Renal pelvis (tissue), 4 donors: Measurements from ENCODE around the gene METTL26. TPM values are rescaled to one million over a fixed set of nuclear protein-coding genes. Genes with fewer than 3 reads are reported as not detected.

Experiments
- DNase-seq: peaks from one replicate; pipeline ENCODE4 v3.0.0-alpha.2; 2013
- polyA plus RNA-seq, 3 donors: library from polyadenylated mRNA; unstranded; fragments of 120-200 nt; gene quantifications; one replicate each; pipeline ENCODE4 v1.2.1, GENCODE V29; 2013; ENCODE audit not compliant: insufficient read length in 3 of 3

The METTL26 gene
- polyA plus RNA-seq, 3 donors: 51.4 to 71.5 (median 67.8) TPM

GRCh38 chr16:645852-646678, 10.0 kb upstream of the METTL26 start:
- DNase-seq: no peak

- DNase-seq: no peak
Observed at GRCh38 chr16:644556-644955, 8.5 kb upstream of the METTL26 start.

DNA sequence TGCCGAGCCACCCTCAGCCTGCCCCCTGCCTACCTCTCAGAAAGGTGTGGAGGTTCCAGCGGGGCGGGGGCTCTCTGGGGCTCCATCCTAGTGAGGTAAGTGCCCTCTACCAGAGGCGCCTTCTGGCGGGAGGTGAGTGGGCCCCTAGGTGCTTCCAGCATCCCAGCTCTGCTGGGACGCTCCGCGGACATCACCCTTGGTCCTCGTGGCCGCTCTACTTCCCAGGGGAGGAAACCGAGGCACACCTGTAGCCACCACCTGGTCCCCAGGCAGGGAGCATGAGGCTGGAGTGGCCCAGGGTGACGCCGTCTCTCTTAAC, 6.9 kb upstream of the METTL26 start:
- DNase-seq: no peak

DNA sequence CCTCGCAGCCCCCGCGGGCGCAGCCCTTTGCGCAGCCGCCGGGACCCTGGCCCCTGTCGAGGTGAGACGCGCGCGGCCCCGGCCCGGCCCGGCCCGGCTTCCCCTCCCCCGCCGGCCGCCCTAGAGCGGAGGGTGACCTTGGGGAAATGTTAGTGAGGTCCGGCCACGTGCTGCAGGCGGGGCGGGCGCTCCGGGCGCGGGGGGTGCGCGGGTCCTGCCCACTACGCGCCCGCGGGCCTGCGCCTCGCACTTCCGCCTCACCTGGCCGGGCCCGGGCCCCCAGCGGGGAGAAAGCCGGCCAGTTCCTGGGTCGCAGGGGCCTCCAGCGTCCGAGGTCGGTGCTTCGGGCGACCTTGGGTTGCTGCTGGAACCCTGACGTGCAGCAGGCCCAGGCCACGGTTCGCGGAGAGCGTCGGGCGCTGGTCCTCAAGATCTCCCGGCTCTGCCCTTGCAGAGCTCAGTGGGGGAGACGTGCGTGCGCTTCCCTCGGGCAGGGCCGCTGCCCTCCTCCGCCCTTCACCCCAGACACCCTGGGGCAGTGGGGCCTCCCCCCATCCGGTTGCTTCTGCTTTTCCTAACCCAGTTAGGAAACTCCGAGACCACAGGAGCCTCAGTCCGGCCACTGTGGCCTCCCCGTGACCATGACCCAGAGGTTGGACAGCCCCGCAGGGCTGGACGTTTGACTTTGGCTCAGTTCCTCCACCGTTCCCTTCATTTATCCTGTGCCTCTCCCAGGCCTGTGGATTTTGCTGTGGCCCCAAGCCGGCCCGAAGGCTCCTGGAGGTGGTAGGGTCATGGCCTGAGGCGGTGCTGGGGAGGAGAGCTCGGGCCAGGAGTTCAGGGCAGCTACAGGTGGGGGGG, 6.3 kb upstream of the METTL26 start:
- DNase-seq: no peak

- DNase-seq: no peak
Observed at GRCh38 chr16:641326-642188, 5.5 kb upstream of the METTL26 start, which contains the start of gene MCRIP2. TSS of gene MCRIP2 (plus strand) at chr16:641828. CDS start at chr16:641992, 164 bp downstream.

- DNase-seq: no peak
Observed at GRCh38 chr16:640614-641013, 4.5 kb upstream of the METTL26 start.

- no peak for DNase-seq
Observed at GRCh38 chr16:638836-639235, 2.7 kb upstream of the METTL26 start.

- no peak for DNase-seq
Observed at GRCh38 chr16:638034-638543, 2.0 kb upstream of the METTL26 start.

DNA sequence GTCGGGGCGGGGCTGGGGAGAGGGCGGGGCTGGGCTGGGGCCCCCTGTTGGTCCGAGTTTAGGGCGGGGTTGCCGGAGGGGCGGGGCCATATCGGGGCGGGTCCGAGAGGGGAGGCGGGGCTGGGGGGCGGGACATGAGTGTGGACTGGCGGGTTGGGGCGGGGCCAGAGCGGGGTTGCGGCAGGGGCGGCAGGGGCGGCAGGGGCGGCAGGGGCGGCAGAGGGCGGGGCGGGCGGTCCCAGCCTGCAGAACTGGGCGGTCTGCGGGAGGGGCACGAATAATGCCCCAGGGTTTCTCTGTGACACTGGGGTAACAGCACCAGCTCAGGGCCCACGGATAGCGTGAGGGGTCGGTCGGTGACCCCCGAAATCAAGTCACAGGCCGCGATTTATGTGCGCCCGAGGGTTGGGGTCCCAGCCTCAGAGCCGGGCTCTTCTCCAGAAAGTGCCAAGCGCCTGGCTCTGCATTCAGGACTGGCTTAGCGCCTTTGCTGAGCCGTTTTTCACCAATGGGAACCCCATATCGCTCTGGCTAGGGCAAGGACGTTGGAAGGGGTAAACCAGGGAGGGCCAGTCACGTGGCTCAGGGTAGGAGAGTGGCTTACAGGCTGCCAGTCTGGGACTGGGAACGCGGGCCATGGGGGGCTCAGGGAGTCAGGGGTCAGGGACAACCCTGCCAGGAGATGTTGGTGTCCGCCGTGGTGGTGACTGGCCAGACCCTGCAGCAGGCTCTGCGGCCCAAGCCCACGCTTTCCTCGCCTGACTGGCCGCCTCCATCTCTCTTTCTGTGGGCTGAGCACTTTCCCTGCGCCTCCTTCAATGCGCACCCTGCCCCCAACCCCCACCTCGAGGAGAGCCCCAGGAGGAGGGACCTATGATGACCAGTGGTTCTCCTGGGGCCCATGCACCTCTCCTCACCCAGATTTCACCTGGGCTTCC, 1.2 kb upstream of the METTL26 start:
- no peak for DNase-seq

DNA sequence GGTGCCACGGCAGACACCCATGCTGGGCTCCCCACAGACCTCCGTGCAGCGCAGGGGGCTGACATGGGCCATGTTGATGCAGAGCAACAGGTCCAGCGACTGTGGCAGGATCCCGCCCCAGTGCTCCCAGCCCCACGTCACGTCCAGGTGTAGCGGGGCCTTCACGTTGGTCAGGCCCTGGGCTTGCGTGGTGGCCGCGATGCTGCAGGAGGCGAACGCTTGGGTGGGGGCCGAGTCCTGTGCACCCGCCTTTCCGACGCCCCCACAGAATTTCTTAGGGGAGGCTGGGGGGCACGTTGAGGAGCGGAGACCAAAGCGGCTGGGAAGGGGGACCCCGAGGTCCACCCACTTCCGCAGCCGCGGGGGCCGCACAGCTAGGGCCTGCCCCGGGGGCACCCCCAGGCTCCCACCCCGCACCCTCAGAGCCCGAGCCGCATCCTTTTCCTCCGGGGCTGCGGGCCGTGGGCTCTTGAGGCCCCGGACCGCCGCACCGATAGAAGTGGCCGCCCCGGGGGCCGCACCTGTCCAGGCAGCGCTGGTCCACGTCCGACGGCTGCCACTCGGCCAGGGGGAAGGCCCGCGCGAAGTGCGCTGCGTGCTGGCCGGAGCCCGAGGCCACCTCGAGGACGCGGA, 416 bp downstream of the METTL26 start:
- DNase-seq: no peak

- DNase-seq: no peak
Observed at GRCh38 chr16:634996-635395, 1.1 kb downstream of the METTL26 start.

DNA sequence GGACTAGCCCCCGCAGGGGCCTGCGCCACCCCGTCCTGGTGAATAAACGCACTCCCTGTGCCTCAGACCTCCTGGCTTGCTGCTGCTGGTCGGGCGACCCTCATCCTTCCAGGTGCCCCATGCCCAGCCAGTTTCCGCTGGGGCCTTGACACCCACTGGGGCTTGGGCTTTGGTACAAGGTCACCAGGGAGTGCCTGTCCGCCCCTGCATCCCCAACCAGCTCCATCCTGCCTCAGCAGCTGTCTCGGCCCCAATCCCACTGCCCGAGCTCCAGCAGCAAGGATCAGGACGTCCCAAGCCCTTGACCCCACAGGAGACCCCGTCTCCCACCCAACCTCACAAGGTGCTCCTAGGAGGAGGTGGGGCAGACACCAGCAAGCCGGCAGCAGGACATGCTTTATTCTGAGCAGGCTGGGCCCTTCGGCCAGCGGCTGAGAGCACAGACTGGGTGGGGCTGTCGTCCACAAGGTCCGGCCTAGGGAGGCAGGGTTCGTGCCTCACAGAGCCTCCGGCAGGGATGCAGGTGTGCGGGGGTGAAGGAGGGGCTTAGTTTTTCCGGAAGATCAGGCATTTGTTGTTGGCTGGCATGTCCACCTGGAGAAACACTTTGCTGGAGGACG, 1.9 kb downstream of the METTL26 start:
- DNase-seq: no peak

GRCh38 chr16:633336-634050, 2.6 kb downstream of the METTL26 start:
- no peak for DNase-seq

GRCh38 chr16:632486-633335, 3.4 kb downstream of the METTL26 start:
- DNase-seq: no peak

DNA sequence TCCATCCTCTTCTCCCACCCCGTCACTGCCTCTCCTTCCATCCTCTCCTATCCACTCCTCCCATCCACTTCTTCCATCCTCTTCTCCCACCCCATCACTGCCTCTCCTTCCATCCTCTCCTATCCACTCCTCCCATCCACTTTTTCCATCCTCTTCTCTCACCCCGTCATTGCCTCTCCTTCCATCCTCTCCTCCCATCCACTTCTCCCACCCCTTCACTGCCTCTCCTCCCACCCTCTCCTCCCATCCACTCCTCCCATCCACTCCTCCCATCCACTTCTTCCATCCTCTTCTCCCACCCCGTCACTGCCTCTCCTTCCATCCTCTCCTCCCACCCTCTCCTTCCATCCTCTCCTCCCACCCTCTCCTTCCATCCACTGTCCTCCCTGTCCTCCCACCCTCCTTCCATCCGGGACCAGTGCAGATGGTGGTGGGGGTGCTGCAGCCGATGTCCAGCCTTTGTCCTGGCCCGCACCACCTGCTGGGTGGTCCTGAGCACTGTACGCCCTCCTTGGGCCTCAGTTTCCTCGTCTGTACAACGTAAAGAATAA, 4.2 kb downstream of the METTL26 start:
- no peak for DNase-seq

DNA sequence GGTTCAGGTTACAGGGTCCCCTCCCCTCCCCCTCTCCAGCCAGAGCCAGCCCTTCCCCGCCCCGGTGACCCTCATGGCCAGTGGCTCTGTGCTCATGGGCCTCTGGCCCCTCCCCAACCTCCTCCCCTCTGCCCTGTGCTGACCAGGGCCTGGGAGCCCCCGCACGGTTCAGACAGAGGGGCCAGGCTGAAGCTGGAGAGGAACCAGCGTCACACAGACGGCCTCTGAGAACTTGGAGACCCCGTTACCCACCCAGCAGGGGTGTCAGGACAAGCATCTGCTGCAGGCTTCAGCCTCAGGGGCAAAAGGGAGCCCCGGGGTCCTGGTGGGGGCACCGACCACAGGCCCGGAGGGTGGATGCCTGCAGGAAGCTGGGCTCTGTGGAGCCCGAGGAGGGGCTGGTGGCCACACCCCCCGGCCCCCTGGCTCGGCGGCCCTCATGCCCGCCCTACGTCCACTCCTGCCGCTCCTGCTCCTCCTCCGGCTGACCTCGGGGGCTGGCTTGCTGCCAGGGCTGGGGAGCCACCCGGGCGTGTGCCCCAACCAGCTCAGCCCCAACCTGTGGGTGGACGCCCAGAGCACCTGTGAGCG, 5.2 kb downstream of the METTL26 start, which contains the start of gene WFIKKN1:
Gene WFIKKN1, plus strand, starts transcription at position 171 of the 591 bp plus-strand sequence. Its CDS starts 269 bp downstream, at position 440.
- DNase-seq: no peak

DNA sequence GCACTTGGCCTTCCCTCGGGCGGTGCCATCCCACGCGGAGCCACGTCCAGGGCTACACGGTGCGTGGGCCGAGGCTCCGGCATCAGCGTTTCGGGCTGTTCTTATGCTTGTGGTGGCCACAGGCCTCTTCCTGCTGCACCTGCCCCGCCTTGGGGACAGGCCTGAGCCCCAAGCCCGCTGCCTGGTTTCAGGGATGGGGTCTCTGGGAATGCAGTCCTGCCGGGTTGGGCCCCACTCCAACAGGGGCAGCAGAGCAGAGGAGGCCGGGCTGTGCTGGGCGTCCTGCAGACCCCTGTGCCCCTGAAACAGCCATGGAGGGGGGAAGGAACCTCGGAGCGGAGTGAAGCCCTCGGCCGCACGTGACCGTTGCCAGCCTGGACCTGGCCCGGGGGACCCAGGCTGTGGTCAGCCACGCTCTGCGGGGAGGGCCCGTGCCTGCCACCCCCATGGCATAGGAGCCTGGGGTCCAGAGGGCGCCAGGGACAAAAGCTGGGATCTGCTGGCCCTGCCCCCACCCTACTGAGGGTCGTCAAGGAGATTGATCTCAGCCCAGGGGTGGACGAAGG, 5.8 kb downstream of the METTL26 start:
- no peak for DNase-seq
